Hepatocyte (in vitro differentiated cells): ENCODE measurements around the gene EYA3. TPM values are rescaled to one million over a fixed set of nuclear protein-coding genes. Genes with fewer than 3 reads are reported as not detected.

ENCODE experiments used
- DNase-seq: peaks from one replicate; pipeline ENCODE4 v3.0.0-alpha.2; 2016; ENCODE audit warnings: low spot score
- H2AFZ ChIP-seq: fragments of 200-600 bp; sonication (generic); 2 replicates; pipeline ENCODE4 v1.6.0; 2016; ENCODE audit warnings: antibody characterized with exemption, mild to moderate bottlenecking
- H3K27ac ChIP-seq: fragments of 200-600 bp; sonication (generic); 2 replicates; pipeline ENCODE4 v1.5.1; 2016; ENCODE audit warnings: mild to moderate bottlenecking
- H3K27me3 ChIP-seq: fragments of 200-600 bp; sonication (generic); 2 replicates; pipeline ENCODE4 v1.6.1; 2016
- H3K36me3 ChIP-seq: fragments of 200-600 bp; sonication (generic); replicated peaks from 2 replicates; pipeline ENCODE4 v1.5.1; 2016; ENCODE audit warnings: low read depth; ENCODE audit not compliant: insufficient read depth
- H3K4me1 ChIP-seq: fragments of 200-600 bp; sonication (generic); 2 replicates; pipeline ENCODE4 v1.5.1; 2016; ENCODE audit warnings: mild to moderate bottlenecking, moderate library complexity; ENCODE audit not compliant: insufficient read depth
- H3K4me2 ChIP-seq: fragments of 200-600 bp; sonication (generic); 2 replicates; pipeline ENCODE4 v1.6.0; 2016
- H3K4me3 ChIP-seq: fragments of 200-600 bp; sonication (generic); 2 replicates; pipeline ENCODE4 v1.5.1; 2016; ENCODE audit warnings: mild to moderate bottlenecking
- H3K79me2 ChIP-seq: fragments of 200-600 bp; sonication (generic); 2 replicates; pipeline ENCODE4 v1.6.0; 2017; ENCODE audit warnings: mild to moderate bottlenecking
- H3K9me2 ChIP-seq: fragments of 200-600 bp; sonication (generic); replicated peaks from 2 replicates; pipeline ENCODE4 v1.6.0; 2017; ENCODE audit warnings: mild to moderate bottlenecking; ENCODE audit not compliant: insufficient read depth
- H3K9me3 ChIP-seq: fragments of 200-600 bp; sonication (generic); 2 replicates; pipeline ENCODE4 v1.5.1; 2016; ENCODE audit warnings: low read depth, mild to moderate bottlenecking
- H4K20me1 ChIP-seq: fragments of 200-600 bp; sonication (generic); 2 replicates; pipeline ENCODE4 v1.6.0; 2016; ENCODE audit warnings: mild to moderate bottlenecking; ENCODE audit not compliant: insufficient read depth, poor library complexity, severe bottlenecking
- CTCF ChIP-seq: fragments of 200-600 bp; sonication (generic); IDR thresholded peaks from 2 replicates; pipeline ENCODE4 v1.5.1; 2016; ENCODE audit warnings: antibody characterized with exemption, mild to moderate bottlenecking; ENCODE audit not compliant: poor library complexity
- EZH2 ChIP-seq: fragments of 200-600 bp; sonication (generic); IDR thresholded peaks from 2 replicates; pipeline ENCODE4 v1.6.1; 2016; ENCODE audit warnings: antibody characterized with exemption, mild to moderate bottlenecking, borderline replicate concordance
- EZH2phosphoT487 ChIP-seq: fragments of 200-600 bp; sonication (generic); IDR thresholded peaks from one replicate; pipeline ENCODE4 v1.6.1; 2018; ENCODE audit warnings: antibody characterized with exemption, mild to moderate bottlenecking, low read depth, moderate library complexity; ENCODE audit not compliant: unreplicated experiment, severe bottlenecking
- WGBS: methylation state at CpG from one replicate; pipeline ENCODE4 v1.1.6; 2016; ENCODE audit warnings: low lambda C conversion rate; ENCODE audit errors: missing lambda C conversion rate; 5-methylcytosine and 5-hydroxymethylcytosine counted together
- polyA plus RNA-seq: library from polyadenylated mRNA; unstranded; fragments of >200 nt; fragmentation: Nextera tagmentation; extraction: Ambion mirVana; gene quantifications from 2 replicates; pipeline ENCODE4 v1.2.1, GENCODE V29; 2016
- total RNA-seq: library from RNA; depleted of rRNA; stranded (reverse); fragments of >200 nt; gene quantifications from 2 replicates; pipeline ENCODE4 v1.2.3, GENCODE V29; 2014

The EYA3 gene
- total and polyA plus RNA-seq, 2 experiments from 2014 or later: 4.2 to 19.9 TPM

GRCh38 chr1:28039341-28039740, 49.1 kb downstream of the EYA3 start:
- Histone ChIP-seq H3K27ac (no peak overlapping the region), H3K9me3 (no peaks in the 10 kb centered on the region), H3K27me3 (no peaks in the 10 kb centered on the region), H4K20me1 (no peaks in the 10 kb centered on the region), H3K36me3 (no peaks in the 10 kb centered on the region), H3K4me3 (no peak overlapping the region), H3K4me1 (no peaks in the 10 kb centered on the region), H3K79me2 (no peaks in the 10 kb centered on the region), H3K9me2 (no peaks in the 10 kb centered on the region), H2AFZ (no peak overlapping the region), H3K4me2 (no peak overlapping the region)
- DNase-seq: no peak
- 96% methylated on average over 2 of the region's 2 CpGs for WGBS
- no peak for TF ChIP-seq CTCF
- TF ChIP-seq EZH2phosphoT487: no peak

- H3K79me2 ChIP-seq: no peaks in the 10 kb centered on the region
- H3K36me3 ChIP-seq: no peaks in the 10 kb centered on the region
- H4K20me1 ChIP-seq: no peaks in the 10 kb centered on the region
- no peak overlapping the region for H3K4me3 ChIP-seq
- WGBS: 87% methylated on average over 8 of the region's 8 CpGs
- H3K9me3 ChIP-seq: no peaks in the 10 kb centered on the region
- no peaks in the 10 kb centered on the region for H3K9me2 ChIP-seq
- TF ChIP-seq CTCF: no peak
- peak; percentile 5 for DNase-seq
- no peak overlapping the region for H3K4me2 ChIP-seq
- H3K27me3 ChIP-seq: no peaks in the 10 kb centered on the region
- H3K27ac ChIP-seq: no peak overlapping the region
- H2AFZ ChIP-seq: no peak overlapping the region
- no peaks in the 10 kb centered on the region for H3K4me1 ChIP-seq
Measured at GRCh38 chr1:28037946-28038345, 50.5 kb downstream of the EYA3 start.

GRCh38 chr1:28037206-28037605, 51.2 kb downstream of the EYA3 start:
- no peak overlapping the region for H3K27ac ChIP-seq
- DNase-seq: no peak
- H3K79me2 ChIP-seq: no peaks in the 10 kb centered on the region
- no peaks in the 10 kb centered on the region for H3K4me1 ChIP-seq
- no peaks in the 10 kb centered on the region for H3K27me3 ChIP-seq
- no peaks in the 10 kb centered on the region for H4K20me1 ChIP-seq
- H3K9me2 ChIP-seq: no peaks in the 10 kb centered on the region
- no peak overlapping the region for H3K4me3 ChIP-seq
- no peaks in the 10 kb centered on the region for H3K9me3 ChIP-seq
- H3K36me3 ChIP-seq: no peaks in the 10 kb centered on the region
- H3K4me2 ChIP-seq: no peak overlapping the region
- no peak overlapping the region for H2AFZ ChIP-seq
- TF ChIP-seq CTCF (no peak), EZH2phosphoT487 (no peak), EZH2 (no peak)

GRCh38 chr1:28036431-28036830, 52.0 kb downstream of the EYA3 start:
- WGBS: 98% methylated on average over 2 of the region's 2 CpGs
- Histone ChIP-seq H3K27me3 (no peaks in the 10 kb centered on the region), H4K20me1 (no peaks in the 10 kb centered on the region), H3K9me2 (no peaks in the 10 kb centered on the region), H3K4me2 (no peak overlapping the region), H3K9me3 (no peaks in the 10 kb centered on the region), H3K4me1 (no peaks in the 10 kb centered on the region), H2AFZ (no peak overlapping the region), H3K36me3 (no peaks in the 10 kb centered on the region), H3K27ac (no peak overlapping the region), H3K79me2 (no peaks in the 10 kb centered on the region), H3K4me3 (no peak overlapping the region)
- no peak for DNase-seq
- TF ChIP-seq EZH2phosphoT487: no peak
- TF ChIP-seq EZH2: no peak
- no peak for TF ChIP-seq CTCF
